Testis (tissue), 2 donors: ENCODE results near the gene CZIB.

Source experiments
- CTCF ChIP-seq, 3 experiments: fragments of 450-650 bp in 2 of 3; fragments of 200-600 bp in 1 of 3; sonication (generic) in 1 of 3; IDR thresholded peaks; one replicate each; pipeline ENCODE4 v1.5.1; 2016 to 2019; ENCODE audit warnings: antibody characterized with exemption in 3 of 3, mild to moderate bottlenecking in 2 of 3, moderate library complexity in 1 of 3
- POLR2A ChIP-seq: fragments of 450-650 bp; IDR thresholded peaks from one replicate; pipeline ENCODE4 v1.6.1; 2017; ENCODE audit warnings: antibody characterized with exemption, mild to moderate bottlenecking, moderate library complexity

GRCh38 chr1:53210352-53210751 is 10.1 kb downstream of the CZIB start:
- TF ChIP-seq POLR2A (no peak), CTCF (IDR thresholded peaks at IDR 0.05) (no peak)
